ENCODE results near the gene GPR171. TPM values are rescaled to one million over a fixed set of nuclear protein-coding genes. Genes with fewer than 3 reads are reported as not detected.

The GPR171 gene
- total RNA-seq, 1 donor from 2014 or later, result not detected

- Histone ChIP-seq H3K36me3 (ENCODE audit: insufficient read depth, low read length) (no peaks in the 10 kb centered on the region), H2AFZ (ENCODE audit: low read depth, low read length) (no peak overlapping the region), H3K27ac (ENCODE audit: low read depth, low read length) (no peak overlapping the region), H3K9ac (ENCODE audit: low read length) (no peak overlapping the region), H3K9me3 (ENCODE audit: insufficient read depth, low read depth, low read length) (no peaks in the 10 kb centered on the region), H3K27me3 (ENCODE audit: insufficient read depth, low read length) (no peaks in the 10 kb centered on the region), H3K4me1 (ENCODE audit: insufficient read depth, low read length) (no peaks in the 10 kb centered on the region), H3K79me2 (ENCODE audit: insufficient read depth, low read length) (no peaks in the 10 kb centered on the region), H4K20me1 (ENCODE audit: insufficient read depth, low read length) (no peaks in the 10 kb centered on the region), H3K4me3 (ENCODE audit: insufficient read depth, low read depth, low read length) (no peak overlapping the region), H3K4me2 (ENCODE audit: low read length) (no peak overlapping the region)
- Mint-ChIP-seq H3K9me3 (ENCODE audit: unreplicated experiment) (no peaks in the 10 kb centered on the region), H3K27ac (ENCODE audit: unreplicated experiment) (no peak overlapping the region), H3K27me3 (ENCODE audit: low read depth, unreplicated experiment) (no peaks in the 10 kb centered on the region), H3K4me1 (ENCODE audit: low read depth, unreplicated experiment) (peaks cover 27% of the 10 kb centered on the region), H3K4me3 (ENCODE audit: unreplicated experiment) (no peak overlapping the region), H3K36me3 (ENCODE audit: low read depth, unreplicated experiment) (no peaks in the 10 kb centered on the region)
- FAIRE-seq (no peak), DNase-seq (ENCODE audit: low read depth) (no peak)
- TF ChIP-seq, protein P1, sequence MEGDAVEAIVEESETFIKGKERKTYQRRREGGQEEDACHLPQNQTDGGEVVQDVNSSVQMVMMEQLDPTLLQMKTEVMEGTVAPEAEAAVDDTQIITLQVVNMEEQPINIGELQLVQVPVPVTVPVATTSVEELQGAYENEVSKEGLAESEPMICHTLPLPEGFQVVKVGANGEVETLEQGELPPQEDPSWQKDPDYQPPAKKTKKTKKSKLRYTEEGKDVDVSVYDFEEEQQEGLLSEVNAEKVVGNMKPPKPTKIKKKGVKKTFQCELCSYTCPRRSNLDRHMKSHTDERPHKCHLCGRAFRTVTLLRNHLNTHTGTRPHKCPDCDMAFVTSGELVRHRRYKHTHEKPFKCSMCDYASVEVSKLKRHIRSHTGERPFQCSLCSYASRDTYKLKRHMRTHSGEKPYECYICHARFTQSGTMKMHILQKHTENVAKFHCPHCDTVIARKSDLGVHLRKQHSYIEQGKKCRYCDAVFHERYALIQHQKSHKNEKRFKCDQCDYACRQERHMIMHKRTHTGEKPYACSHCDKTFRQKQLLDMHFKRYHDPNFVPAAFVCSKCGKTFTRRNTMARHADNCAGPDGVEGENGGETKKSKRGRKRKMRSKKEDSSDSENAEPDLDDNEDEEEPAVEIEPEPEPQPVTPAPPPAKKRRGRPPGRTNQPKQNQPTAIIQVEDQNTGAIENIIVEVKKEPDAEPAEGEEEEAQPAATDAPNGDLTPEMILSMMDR (IDR thresholded peaks at IDR 0.05; ENCODE audit: insufficient read depth, low read depth, low read length), result no peak
- no peak for TF ChIP-seq EZH2 (IDR thresholded peaks at IDR 0.05; ENCODE audit: insufficient read depth, low read length)
These were observed 3.2 kb upstream of the GPR171 start for GRCh38 chr3:151206201-151206600.

DNA sequence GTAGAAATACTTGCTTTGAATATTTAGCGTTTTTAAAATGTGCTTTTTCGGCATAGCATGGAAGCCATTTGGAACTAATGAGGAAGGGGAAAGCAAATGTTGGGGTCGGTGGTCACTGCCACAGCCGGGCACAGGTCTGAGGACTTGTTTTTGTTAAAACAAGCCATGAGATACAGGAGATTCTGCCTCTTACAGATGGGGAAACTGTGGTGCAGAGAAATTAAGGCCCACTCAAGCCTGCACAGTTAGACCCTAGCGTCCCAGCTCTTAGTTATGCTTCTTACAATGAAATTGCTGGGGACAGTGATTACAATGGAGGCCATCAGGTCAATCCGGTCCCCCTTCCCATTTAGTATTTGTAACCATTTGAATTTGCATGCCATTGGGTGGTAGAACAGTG is 2.5 kb upstream of the GPR171 start:
- Histone ChIP-seq H3K4me2 (ENCODE audit: low read length) (no peak overlapping the region), H3K9ac (ENCODE audit: low read length) (no peak overlapping the region), H3K27ac (ENCODE audit: low read depth, low read length) (no peak overlapping the region), H2AFZ (ENCODE audit: low read depth, low read length) (no peak overlapping the region), H3K4me1 (ENCODE audit: insufficient read depth, low read length) (no peaks in the 10 kb centered on the region), H3K79me2 (ENCODE audit: insufficient read depth, low read length) (no peaks in the 10 kb centered on the region), H3K4me3 (ENCODE audit: insufficient read depth, low read depth, low read length) (no peak overlapping the region), H3K9me3 (ENCODE audit: insufficient read depth, low read depth, low read length) (no peaks in the 10 kb centered on the region), H3K27me3 (ENCODE audit: insufficient read depth, low read length) (no peaks in the 10 kb centered on the region), H3K36me3 (ENCODE audit: insufficient read depth, low read length) (no peaks in the 10 kb centered on the region), H4K20me1 (ENCODE audit: insufficient read depth, low read length) (no peaks in the 10 kb centered on the region)
- Mint-ChIP-seq H3K4me1 (ENCODE audit: low read depth, unreplicated experiment) (peaks cover 24% of the 10 kb centered on the region), H3K36me3 (ENCODE audit: low read depth, unreplicated experiment) (no peaks in the 10 kb centered on the region), H3K27me3 (ENCODE audit: low read depth, unreplicated experiment) (no peaks in the 10 kb centered on the region), H3K9me3 (ENCODE audit: unreplicated experiment) (no peaks in the 10 kb centered on the region), H3K4me3 (ENCODE audit: unreplicated experiment) (no peak overlapping the region), H3K27ac (ENCODE audit: unreplicated experiment) (peak overlapping the region; percentile 66)
- no peak for FAIRE-seq
- DNase-seq (ENCODE audit: low read depth), result no peak
- TF ChIP-seq, protein P1 (IDR thresholded peaks at IDR 0.05; ENCODE audit: insufficient read depth, low read depth, low read length), result no peak
- TF ChIP-seq EZH2 (IDR thresholded peaks at IDR 0.05; ENCODE audit: insufficient read depth, low read length), result no peak

GRCh38 chr3:151204530-151205402 is 1.8 kb upstream of the GPR171 start:
- no peak overlapping the region for H3K27ac Mint-ChIP-seq (ENCODE audit: unreplicated experiment)
- Histone ChIP-seq H3K27me3 (ENCODE audit: insufficient read depth, low read length) (no peaks in the 10 kb centered on the region), H3K36me3 (ENCODE audit: insufficient read depth, low read length) (no peaks in the 10 kb centered on the region), H3K9ac (ENCODE audit: low read length) (no peak overlapping the region), H3K4me1 (ENCODE audit: insufficient read depth, low read length) (no peaks in the 10 kb centered on the region), H2AFZ (ENCODE audit: low read depth, low read length) (no peak overlapping the region), H3K79me2 (ENCODE audit: insufficient read depth, low read length) (no peaks in the 10 kb centered on the region), H4K20me1 (ENCODE audit: insufficient read depth, low read length) (no peaks in the 10 kb centered on the region), H3K9me3 (ENCODE audit: insufficient read depth, low read depth, low read length) (no peaks in the 10 kb centered on the region), H3K4me3 (ENCODE audit: insufficient read depth, low read depth, low read length) (no peak overlapping the region), H3K4me2 (ENCODE audit: low read length) (no peak overlapping the region), H3K27ac (ENCODE audit: low read depth, low read length) (no peak overlapping the region)
- peaks cover 20% of the 10 kb centered on the region for H3K4me1 Mint-ChIP-seq (ENCODE audit: low read depth, unreplicated experiment)
- DNase-seq (ENCODE audit: low read depth), result no peak
- FAIRE-seq, result no peak
- H3K4me3 Mint-ChIP-seq (ENCODE audit: unreplicated experiment), result no peak overlapping the region
- TF ChIP-seq EZH2 (IDR thresholded peaks at IDR 0.05; ENCODE audit: insufficient read depth, low read length), result no peak
- TF ChIP-seq, protein P1 (IDR thresholded peaks at IDR 0.05; ENCODE audit: insufficient read depth, low read depth, low read length), result no peak
- H3K27me3 Mint-ChIP-seq (ENCODE audit: low read depth, unreplicated experiment), result no peaks in the 10 kb centered on the region
- H3K9me3 Mint-ChIP-seq (ENCODE audit: unreplicated experiment), result no peaks in the 10 kb centered on the region
- no peaks in the 10 kb centered on the region for H3K36me3 Mint-ChIP-seq (ENCODE audit: low read depth, unreplicated experiment)

Data from astrocyte (in vitro differentiated cells and primary cell).